ENCODE results near the gene DMD. TPM values are rescaled to one million over a fixed set of nuclear protein-coding genes. Genes with fewer than 3 reads are reported as not detected.

The DMD gene
- total and polyA plus RNA-seq, 4 donors, result 3.9 to 73.8 (median 11.2) TPM

- no peaks in the 10 kb centered on the region for H3K4me1 ChIP-seq (ENCODE audit: control insufficient read depth in 5 of 5, insufficient read depth in 5 of 5, low read length in 5 of 5)
- H3K4me3 ChIP-seq, result no peak overlapping the region
- no peaks in the 10 kb centered on the region for H3K36me3 ChIP-seq (ENCODE audit: control insufficient read depth in 4 of 4, insufficient read depth in 4 of 4, low read length in 4 of 4)
- 71 to 84% methylated on average over 7 of the region's 7 CpGs for WGBS, 2 donors
- no peak overlapping the region for H3K9ac ChIP-seq (ENCODE audit: insufficient read depth in 1 of 2, low read length in 2 of 2)
- no peak for DNase-seq
- ATAC-seq (ENCODE audit: insufficient read depth, low FRiP score), result no peak
- H3K27me3 ChIP-seq (ENCODE audit: control insufficient read depth in 3 of 3, insufficient read depth in 3 of 3, low read length in 2 of 3), result no peaks in the 10 kb centered on the region
- H3K27ac ChIP-seq (ENCODE audit: low read depth in 1 of 2, low read length in 1 of 2), result no peak overlapping the region
- H3K9me3 ChIP-seq (ENCODE audit: control insufficient read depth in 4 of 4, insufficient read depth in 3 of 4, low read length in 3 of 4), result no peaks in the 10 kb centered on the region
- TF ChIP-seq CTCF (IDR thresholded peaks at IDR 0.05; ENCODE audit: control extremely low read depth, extremely low read depth), result no peak
Measured at GRCh38 chrX:31366041-31366440, 1845.3 kb downstream of the DMD start.

- 59 to 79% methylated on average over 5 of the region's 5 CpGs for WGBS, 2 donors
Measured at GRCh38 chrX:31356275-31357212, 1854.8 kb downstream of the DMD start.

GRCh38 chrX:31355206-31355955 lies 1856.0 kb downstream of the DMD start:
- H3K36me3 ChIP-seq (ENCODE audit: control insufficient read depth in 4 of 4, insufficient read depth in 4 of 4, low read length in 4 of 4), result no peaks in the 10 kb centered on the region
- H3K4me1 ChIP-seq (ENCODE audit: control insufficient read depth in 5 of 5, insufficient read depth in 5 of 5, low read length in 5 of 5), result no peaks in the 10 kb centered on the region
- DNase-seq (no peak), ATAC-seq (ENCODE audit: insufficient read depth, low FRiP score) (no peak)
- no peaks in the 10 kb centered on the region for H3K9me3 ChIP-seq (ENCODE audit: control insufficient read depth in 4 of 4, insufficient read depth in 3 of 4, low read length in 3 of 4)
- H3K4me3 ChIP-seq, result no peak overlapping the region
- H3K27me3 ChIP-seq (ENCODE audit: control insufficient read depth in 3 of 3, insufficient read depth in 3 of 3, low read length in 2 of 3), result peaks cover 3 to 7% (median 3%) of the 10 kb centered on the region in 3 donors
- no peak for TF ChIP-seq CTCF (IDR thresholded peaks at IDR 0.05; ENCODE audit: control extremely low read depth, extremely low read depth)
- no peak overlapping the region for H3K9ac ChIP-seq (ENCODE audit: insufficient read depth in 1 of 2, low read length in 2 of 2)
- no peak overlapping the region for H3K27ac ChIP-seq (ENCODE audit: low read depth in 1 of 2, low read length in 1 of 2)
- 67 to 81% methylated on average over 6 of the region's 6 CpGs for WGBS, 2 donors

More at GRCh38 chrX:31356275-31357212, 1854.8 kb downstream of the DMD start:
- Histone ChIP-seq H3K9ac (ENCODE audit: insufficient read depth in 1 of 2, low read length in 2 of 2) (no peak overlapping the region), H3K27me3 (ENCODE audit: control insufficient read depth in 3 of 3, insufficient read depth in 3 of 3, low read length in 2 of 3) (peaks cover 0 to 7% (median 3%) of the 10 kb centered on the region in 3 donors), H3K27ac (ENCODE audit: low read depth in 1 of 2, low read length in 1 of 2) (no peak overlapping the region), H3K9me3 (ENCODE audit: control insufficient read depth in 4 of 4, insufficient read depth in 3 of 4, low read length in 3 of 4) (no peaks in the 10 kb centered on the region), H3K4me1 (ENCODE audit: control insufficient read depth in 5 of 5, insufficient read depth in 5 of 5, low read length in 5 of 5) (no peaks in the 10 kb centered on the region), H3K36me3 (ENCODE audit: control insufficient read depth in 4 of 4, insufficient read depth in 4 of 4, low read length in 4 of 4) (no peaks in the 10 kb centered on the region), H3K4me3 (no peak overlapping the region)
- no peak for ATAC-seq (ENCODE audit: insufficient read depth, low FRiP score)
- TF ChIP-seq CTCF (IDR thresholded peaks at IDR 0.05; ENCODE audit: control extremely low read depth, extremely low read depth), result no peak
- no peak for DNase-seq

Measured in lung (tissue), 12 donors.